Fibroblast of the conjunctiva (primary cell): ENCODE measurements around the gene PRAMEF2.
"Not testable (repeated sequence)": the region's sequence is repeated elsewhere in the genome, so short reads cannot be mapped to it uniquely, and the experiment has no call there.

Source experiments
- DNase-seq: peaks from one replicate; pipeline ENCODE4 v3.0.0-alpha.2; 2010; ENCODE audit warnings: low read depth

PRAMEF2 gene

GRCh38 chr1:12856786-12857185 is at the start of gene PRAMEF2:
TSS of gene PRAMEF2 (plus strand) at chr1:12857086. CDS start at chr1:12859010, 1,924 bp downstream.
- DNase-seq: not testable (repeated sequence)

- DNase-seq: no peak
Measured at GRCh38 chr1:12809933-12810332, 47.0 kb upstream of the PRAMEF2 start.

- no peak for DNase-seq
Measured at GRCh38 chr1:12810691-12811408, 46.0 kb upstream of the PRAMEF2 start.

GRCh38 chr1:12811409-12811784 is 45.5 kb upstream of the PRAMEF2 start:
- DNase-seq: no peak

- DNase-seq: not testable (repeated sequence)
Measured at GRCh38 chr1:12819061-12819460, 37.8 kb upstream of the PRAMEF2 start.

GRCh38 chr1:12831310-12831709 is 25.6 kb upstream of the PRAMEF2 start, which contains the start of gene PRAMEF11:
TSS of gene PRAMEF11 (minus strand) at chr1:12831410. CDS start at chr1:12828789, 2,621 bp downstream.
- not testable (repeated sequence) for DNase-seq

- DNase-seq: not testable (repeated sequence)
Measured at GRCh38 chr1:12833251-12833650, 23.6 kb upstream of the PRAMEF2 start.

- not testable (repeated sequence) for DNase-seq
Measured at GRCh38 chr1:12848620-12849019, 8.3 kb upstream of the PRAMEF2 start, which contains the start of gene HNRNPCL1. TSS of gene HNRNPCL1 (minus strand) at chr1:12848720. CDS start at chr1:12848289, 431 bp downstream.

- no peak for DNase-seq
Measured at GRCh38 chr1:12851779-12852178, 5.1 kb upstream of the PRAMEF2 start.

GRCh38 chr1:12863131-12863880 is 6.4 kb downstream of the PRAMEF2 start:
- not testable (repeated sequence) for DNase-seq

GRCh38 chr1:12878453-12878852 is 21.6 kb downstream of the PRAMEF2 start:
- DNase-seq: not testable (repeated sequence)

- DNase-seq: not testable (repeated sequence)
Measured at GRCh38 chr1:12886101-12886500, 29.2 kb downstream of the PRAMEF2 start, which contains the start of gene PRAMEF4. TSS of gene PRAMEF4 (minus strand) at chr1:12886201. CDS start at chr1:12883394, 2,807 bp downstream.

- DNase-seq: not testable (repeated sequence)
Measured at GRCh38 chr1:12898170-12898569, 41.3 kb downstream of the PRAMEF2 start, which contains the start of gene PRAMEF10. TSS of gene PRAMEF10 (minus strand) at chr1:12898270. CDS start at chr1:12895847, 2,423 bp downstream.

- not testable (repeated sequence) for DNase-seq
Measured at GRCh38 chr1:12899186-12899585, 42.3 kb downstream of the PRAMEF2 start.

GRCh38 chr1:12903793-12904572 is 47.1 kb downstream of the PRAMEF2 start:
- not testable (repeated sequence) for DNase-seq
